ENCODE measurements around the gene GRIFIN.
A peak's percentile ranks its signal among the peaks of the same experiment; 100 is the strongest.

GRIFIN gene

DNA sequence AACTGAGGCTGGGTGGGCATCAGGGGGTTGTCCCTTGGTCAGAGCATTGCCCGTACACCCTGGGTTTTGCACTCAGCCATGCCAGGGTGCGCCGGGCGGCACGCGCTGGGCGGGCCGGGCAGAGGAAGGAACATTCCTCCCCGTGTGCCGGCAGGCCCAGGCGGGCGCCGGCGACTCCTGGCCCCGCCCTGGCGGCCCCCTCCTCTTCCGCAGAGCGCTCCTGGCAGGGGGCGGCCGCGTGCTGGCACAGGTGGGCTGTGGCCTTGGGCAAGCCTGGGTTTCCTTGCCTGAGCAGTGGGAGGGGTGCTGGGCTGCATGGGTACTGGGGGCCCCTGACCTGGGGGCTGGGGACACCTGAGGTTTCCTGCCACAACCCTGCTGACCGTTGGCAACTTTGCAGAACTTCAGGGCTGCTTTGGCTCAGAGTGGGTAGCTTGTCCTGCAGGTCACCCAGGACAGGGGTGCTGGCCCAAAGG is 47.3 kb upstream of the GRIFIN start:
- Histone ChIP-seq H3K9ac (ENCODE audit: low read depth, low read length, poor library complexity, severe bottlenecking) (no peak overlapping the region), H3K4me2 (ENCODE audit: low read depth, low read length, poor library complexity, severe bottlenecking) (peak overlapping the region; percentile 63), H3K79me2 (ENCODE audit: insufficient read depth, low read length) (no peaks in the 10 kb centered on the region), H3K4me1 (ENCODE audit: insufficient read depth, low read length, poor library complexity, severe bottlenecking) (peaks cover 47% of the 10 kb centered on the region), H3K27me3 (ENCODE audit: insufficient read depth, low read length, poor library complexity, severe bottlenecking) (no peaks in the 10 kb centered on the region), H3F3A (ENCODE audit: low read depth) (no peaks in the 10 kb centered on the region; the same call in 1 of the 2 replicates), H3K9me3 (ENCODE audit: insufficient read depth, low read depth, low read length) (no peaks in the 10 kb centered on the region), H2AFZ (ENCODE audit: low read length) (no peak overlapping the region), H3K36me3 (ENCODE audit: insufficient read depth, low read length) (no peaks in the 10 kb centered on the region), H3K9me2 (replicated peaks; ENCODE audit: low read depth, low read length) (no peaks in the 10 kb centered on the region), H3K4me3 (ENCODE audit: low read length, poor library complexity, severe bottlenecking) (no peak overlapping the region), H4K20me1 (ENCODE audit: insufficient read depth, low read length, poor library complexity, severe bottlenecking) (no peaks in the 10 kb centered on the region)
- TF ChIP-seq CTCF (conservative IDR thresholded peaks at IDR 0.05; ENCODE audit: low read length): no peak
- TF ChIP-seq EZH2phosphoT487 (IDR thresholded peaks at IDR 0.05; ENCODE audit: borderline replicate concordance): no peak

DNA sequence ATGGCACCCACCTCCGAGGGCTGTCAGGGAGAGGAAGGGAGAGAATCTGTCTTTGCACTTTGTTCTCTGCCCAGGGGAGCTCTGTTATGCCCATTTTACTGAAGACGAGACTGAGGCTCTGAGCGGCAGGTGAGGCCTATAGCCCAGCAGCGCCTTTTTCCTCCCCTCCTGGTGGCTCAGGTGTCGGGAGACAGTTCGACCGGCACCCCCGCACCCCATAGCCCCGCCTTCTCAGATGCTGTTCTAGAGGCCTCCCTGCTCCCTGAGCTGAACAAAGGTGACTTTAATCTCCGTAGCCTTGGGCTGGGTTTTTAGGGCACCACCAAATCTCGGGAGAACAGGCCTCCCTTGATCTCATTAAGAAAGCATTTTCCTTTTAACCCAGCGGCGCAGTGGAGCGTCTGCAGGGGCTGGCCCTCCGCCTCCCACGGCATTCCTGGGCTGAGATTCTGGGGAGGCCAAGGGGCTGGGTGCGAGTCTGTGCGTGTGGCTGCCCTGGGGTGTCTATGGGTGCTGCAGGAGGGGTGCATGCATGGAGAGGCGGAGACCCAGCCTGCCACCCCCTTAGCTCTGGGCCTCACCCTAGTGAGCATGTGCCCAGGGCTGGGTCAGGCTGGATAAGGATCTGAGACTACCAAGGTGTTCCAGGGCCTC is 46.7 kb upstream of the GRIFIN start:
- peak overlapping the region; percentile 33 for H3K9ac ChIP-seq (ENCODE audit: low read depth, low read length, poor library complexity, severe bottlenecking)
- H3K4me2 ChIP-seq (ENCODE audit: low read depth, low read length, poor library complexity, severe bottlenecking): peak overlapping the region; percentile 63

GRCh38 chr7:2521952-2522591 is 45.9 kb upstream of the GRIFIN start:
- peak overlapping the region; percentile 33 for H3K9ac ChIP-seq (ENCODE audit: low read depth, low read length, poor library complexity, severe bottlenecking)
- no peaks in the 10 kb centered on the region for H3K79me2 ChIP-seq (ENCODE audit: insufficient read depth, low read length)
- peaks cover 47% of the 10 kb centered on the region for H3K4me1 ChIP-seq (ENCODE audit: insufficient read depth, low read length, poor library complexity, severe bottlenecking)
- no peaks in the 10 kb centered on the region for H3K36me3 ChIP-seq (ENCODE audit: insufficient read depth, low read length)
- no peaks in the 10 kb centered on the region for H3K9me2 ChIP-seq (replicated peaks; ENCODE audit: low read depth, low read length)
- peak overlapping the region; percentile 63 for H3K4me2 ChIP-seq (ENCODE audit: low read depth, low read length, poor library complexity, severe bottlenecking)
- peak overlapping the region; percentile 56 for H3K4me3 ChIP-seq (ENCODE audit: low read length, poor library complexity, severe bottlenecking)
- H4K20me1 ChIP-seq (ENCODE audit: insufficient read depth, low read length, poor library complexity, severe bottlenecking): no peaks in the 10 kb centered on the region
- no peaks in the 10 kb centered on the region; the same call in 1 of the 2 replicates for H3F3A ChIP-seq (ENCODE audit: low read depth)
- no peak overlapping the region for H2AFZ ChIP-seq (ENCODE audit: low read length)
- no peaks in the 10 kb centered on the region for H3K9me3 ChIP-seq (ENCODE audit: insufficient read depth, low read depth, low read length)
- H3K27me3 ChIP-seq (ENCODE audit: insufficient read depth, low read length, poor library complexity, severe bottlenecking): no peaks in the 10 kb centered on the region
- TF ChIP-seq EZH2phosphoT487 (IDR thresholded peaks at IDR 0.05; ENCODE audit: borderline replicate concordance) (no peak), CTCF (conservative IDR thresholded peaks at IDR 0.05; ENCODE audit: low read length) (no peak)

More for the DNA sequence above, 46.7 kb upstream of the GRIFIN start:
- H4K20me1 ChIP-seq (ENCODE audit: insufficient read depth, low read length, poor library complexity, severe bottlenecking): no peaks in the 10 kb centered on the region
- no peaks in the 10 kb centered on the region for H3K79me2 ChIP-seq (ENCODE audit: insufficient read depth, low read length)
- TF ChIP-seq EZH2phosphoT487 (IDR thresholded peaks at IDR 0.05; ENCODE audit: borderline replicate concordance): no peak
- no peak for TF ChIP-seq CTCF (conservative IDR thresholded peaks at IDR 0.05; ENCODE audit: low read length)
- no peaks in the 10 kb centered on the region for H3K27me3 ChIP-seq (ENCODE audit: insufficient read depth, low read length, poor library complexity, severe bottlenecking)
- H3K9me2 ChIP-seq (replicated peaks; ENCODE audit: low read depth, low read length): no peaks in the 10 kb centered on the region
- no peak overlapping the region for H2AFZ ChIP-seq (ENCODE audit: low read length)
- peak overlapping the region; percentile 56 for H3K4me3 ChIP-seq (ENCODE audit: low read length, poor library complexity, severe bottlenecking)
- no peaks in the 10 kb centered on the region for H3K36me3 ChIP-seq (ENCODE audit: insufficient read depth, low read length)
- peaks cover 47% of the 10 kb centered on the region for H3K4me1 ChIP-seq (ENCODE audit: insufficient read depth, low read length, poor library complexity, severe bottlenecking)
- H3K9me3 ChIP-seq (ENCODE audit: insufficient read depth, low read depth, low read length): no peaks in the 10 kb centered on the region
- H3F3A ChIP-seq (ENCODE audit: low read depth): no peaks in the 10 kb centered on the region; the same call in 1 of the 2 replicates
